Left lung (tissue), 10 donors: ENCODE results near the gene TUB. TPM values are rescaled to one million over a fixed set of nuclear protein-coding genes. Genes with fewer than 3 reads are reported as not detected.

ENCODE experiments used
- ATAC-seq: fragments of 200-7000 bp; cut with Tn5 transposase; one replicate; pipeline ENCODE4 v1.9.1; 2020; ENCODE audit warnings: moderate library complexity
- DNase-seq, 4 donors: peaks; one replicate each; pipeline ENCODE4 v3.0.0-alpha.2; 2013 to 2020
- H3K27ac ChIP-seq, 2 donors: fragments of 200-600 bp; sonication (generic) in 1 of 2; one replicate each; pipeline versions ENCODE4 v1.5.0 to v1.8.0; 2020 to 2021
- H3K27me3 ChIP-seq, 2 donors: fragments of 200-600 bp; sonication (generic) in 1 of 2; one replicate each; pipeline versions ENCODE4 v1.5.0 to v1.8.0; 2020 to 2021
- H3K36me3 ChIP-seq, 2 donors: fragments of 200-600 bp; sonication (generic) in 1 of 2; one replicate each; pipeline versions ENCODE4 v1.5.0 to v1.8.0; 2020 to 2021
- H3K4me1 ChIP-seq, 2 donors: fragments of 200-600 bp; one replicate each; pipeline ENCODE4 v1.8.0; 2021
- H3K4me3 ChIP-seq, 2 donors: fragments of 200-600 bp; sonication (generic) in 1 of 2; one replicate each; pipeline versions ENCODE4 v1.5.0 to v1.8.0; 2020 to 2021; ENCODE audit warnings: mild to moderate bottlenecking in 1 of 2
- H3K9me3 ChIP-seq, 2 donors: fragments of 200-600 bp; sonication (generic) in 1 of 2; one replicate each; pipeline versions ENCODE4 v1.5.0 to v1.8.0; 2020 to 2021
- CTCF ChIP-seq, 2 donors: fragments of 200-600 bp; sonication (generic) in 1 of 2; IDR thresholded peaks; one replicate each; pipeline versions ENCODE4 v1.5.0 to v1.8.0; 2021; ENCODE audit warnings: antibody characterized with exemption in 2 of 2
- intact Hi-C, 2 donors: fragments of 100-400 bp; cut with DNase I; formaldehyde crosslinking; loops; one replicate each; pipeline versions ENCODE4 v1.11.2 to v1.14.2; 2022
- polyA plus RNA-seq, 6 donors: library from polyadenylated mRNA; unstranded; fragments of 120-200 nt; gene quantifications; one replicate each; pipeline ENCODE4 v1.2.1, GENCODE V29; 2013; ENCODE audit not compliant: insufficient read length in 6 of 6
- total RNA-seq, 2 donors: library from RNA; stranded (reverse); fragmentation: NEBNext Ultra II Directional; extraction: Animal tissue kit (Norgen Biotek cat#: 25700); gene quantifications; one replicate each; pipeline ENCODE4 v1.2.1, GENCODE V29; 2021
- donor health status: DM: no; HTN: yes; CAD: no.
- donor health status: DM: no; HTN: no; CAD: no.

The TUB gene
- total and polyA plus RNA-seq, 8 donors: 5.6 to 30.0 (median 26.9) TPM

- no peak overlapping the region for H3K4me3 ChIP-seq
- H3K9me3 ChIP-seq: no peaks in the 10 kb centered on the region
- no peaks in the 10 kb centered on the region for H3K36me3 ChIP-seq
- intact Hi-C loops: loop anchor here in 1 of 2 donors (10.0 kb wide), 1 partner anchor 51 kb away; the partner anchor contains the start of gene TUB
- ATAC-seq: peak; percentile 95
- TF ChIP-seq CTCF (IDR thresholded peaks at IDR 0.05): peak; percentile 85
- peak in 3 of 4 donors; percentile 82 to 94 (median 87) for DNase-seq
- H3K27ac ChIP-seq: no peak overlapping the region
- peaks cover 4 to 6% of the 10 kb centered on the region in 2 donors for H3K4me1 ChIP-seq
- peaks cover 0 to 40% of the 10 kb centered on the region in 2 donors for H3K27me3 ChIP-seq
These were observed 47.5 kb upstream of the TUB start for GRCh38 chr11:8033305-8034105.

DNA sequence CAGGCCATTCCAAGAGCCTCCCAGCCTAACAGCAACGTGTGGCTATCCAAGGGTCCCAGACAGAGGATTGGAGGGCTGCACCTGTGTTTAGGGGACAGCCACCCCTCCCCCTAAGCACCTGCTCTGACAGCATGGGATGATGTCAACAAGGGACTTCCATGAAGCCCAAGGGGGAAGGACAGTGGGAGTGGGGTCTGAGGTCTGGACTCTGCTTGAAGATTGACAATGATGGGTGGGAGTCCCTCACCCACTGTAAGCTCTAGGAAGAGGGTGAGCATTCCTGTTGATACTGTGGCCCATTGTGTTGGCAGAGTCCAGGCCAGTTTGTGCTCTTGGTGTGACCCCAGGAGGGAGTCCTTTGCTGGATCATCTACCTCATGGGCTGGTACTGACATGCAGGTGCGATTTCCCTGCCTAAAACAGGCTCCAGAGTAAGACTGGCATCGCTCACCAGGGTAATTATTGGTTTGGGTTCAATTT is 46.9 kb upstream of the TUB start:
- no peaks in the 10 kb centered on the region for H3K9me3 ChIP-seq
- no peak for ATAC-seq
- H3K27ac ChIP-seq: no peak overlapping the region
- H3K36me3 ChIP-seq: no peaks in the 10 kb centered on the region
- no peak for DNase-seq
- no peak overlapping the region for H3K4me3 ChIP-seq
- TF ChIP-seq CTCF (IDR thresholded peaks at IDR 0.05): no peak
- H3K4me1 ChIP-seq: peaks cover 4 to 6% of the 10 kb centered on the region in 2 donors
- H3K27me3 ChIP-seq: peaks cover 0 to 40% of the 10 kb centered on the region in 2 donors
- intact Hi-C loops: loop anchor here in 1 of 2 donors (10.0 kb wide), 1 partner anchor 51 kb away; the partner anchor contains the start of gene TUB

DNA sequence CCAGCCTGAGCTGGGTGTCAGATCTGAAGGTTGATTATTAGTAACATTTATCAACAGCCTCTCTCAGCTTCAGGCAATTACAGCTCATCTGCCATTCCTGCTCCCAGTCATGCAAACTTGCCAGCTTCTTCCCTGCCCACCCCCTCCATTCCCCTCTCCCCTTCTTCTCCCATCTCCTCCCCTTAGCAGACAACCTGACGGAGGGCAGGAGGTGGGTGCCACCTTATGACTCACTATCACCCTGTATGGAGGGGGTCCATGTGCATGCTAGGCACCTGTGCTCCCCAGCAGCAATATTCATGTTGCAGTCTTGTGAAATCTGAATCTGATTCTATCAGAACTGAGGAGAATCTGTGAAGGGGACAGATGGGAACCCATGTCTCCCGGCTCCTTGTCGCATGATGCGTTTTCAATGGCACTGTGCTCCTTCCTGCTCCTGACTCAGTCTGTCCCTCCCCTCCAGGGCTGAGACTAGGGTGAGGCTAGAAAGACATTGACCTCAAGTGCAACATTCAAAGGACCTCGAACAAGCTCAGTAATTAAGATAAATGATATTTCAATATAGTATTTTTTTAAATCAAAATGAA is 46.3 kb upstream of the TUB start:
- H3K9me3 ChIP-seq: no peaks in the 10 kb centered on the region
- no peak for DNase-seq
- no peak for TF ChIP-seq CTCF (IDR thresholded peaks at IDR 0.05)
- peaks cover 4 to 6% of the 10 kb centered on the region in 2 donors for H3K4me1 ChIP-seq
- intact Hi-C loops: loop anchor here in 1 of 2 donors (10.0 kb wide), 1 partner anchor 50 kb away; the partner anchor contains the start of gene TUB
- H3K27ac ChIP-seq: no peak overlapping the region
- H3K4me3 ChIP-seq: no peak overlapping the region
- ATAC-seq: no peak
- H3K36me3 ChIP-seq: no peaks in the 10 kb centered on the region
- peaks cover 0 to 41% of the 10 kb centered on the region in 2 donors for H3K27me3 ChIP-seq

DNA sequence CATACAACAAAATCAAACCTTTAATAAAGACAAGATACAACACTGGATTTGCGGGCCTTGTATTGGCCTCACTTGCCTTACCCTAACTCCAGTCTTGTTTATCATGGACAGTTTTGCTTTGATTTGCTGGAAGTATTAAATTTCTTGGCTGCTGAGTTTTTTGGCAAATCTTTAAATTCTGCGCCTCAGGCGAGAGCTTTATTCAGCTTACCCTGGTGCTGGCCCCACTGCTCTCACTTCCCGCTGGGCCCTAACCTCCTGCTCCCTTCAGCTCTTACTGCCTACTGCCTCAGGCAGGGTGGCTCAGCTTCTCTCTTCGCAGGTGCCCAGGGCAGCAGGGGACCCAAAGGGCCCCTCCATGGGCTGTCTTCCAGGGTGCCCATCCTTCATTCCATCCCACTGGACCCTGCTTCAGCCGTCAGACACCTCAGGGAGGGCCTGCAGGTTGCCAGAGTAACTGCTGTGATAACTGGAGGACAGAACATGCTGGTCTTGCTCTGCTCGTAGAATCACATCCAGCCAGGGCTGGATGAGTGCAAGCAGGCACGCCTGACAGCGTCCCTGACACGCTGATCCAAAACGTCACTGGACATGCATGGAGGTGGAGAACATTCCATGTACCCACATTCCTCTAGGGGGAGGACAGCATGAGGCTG is 45.7 kb upstream of the TUB start:
- intact Hi-C loops: loop anchor here in 1 of 2 donors (10.0 kb wide), 1 partner anchor 49 kb away; the partner anchor contains the start of gene TUB

More for the DNA sequence above, 45.7 kb upstream of the TUB start:
- no peak for DNase-seq
- peaks cover 4 to 6% of the 10 kb centered on the region in 2 donors for H3K4me1 ChIP-seq
- no peak overlapping the region for H3K27ac ChIP-seq
- no peaks in the 10 kb centered on the region for H3K36me3 ChIP-seq
- no peak for TF ChIP-seq CTCF (IDR thresholded peaks at IDR 0.05)
- ATAC-seq: no peak
- no peaks in the 10 kb centered on the region for H3K9me3 ChIP-seq
- H3K4me3 ChIP-seq: no peak overlapping the region
- peaks cover 0 to 37% of the 10 kb centered on the region in 2 donors for H3K27me3 ChIP-seq
